Activated T-helper 1 cell treated with Interleukin-2 at 50 U/mL for 16 hours (primary cell): ENCODE data around the gene LAMB1.

Source experiments
- DNase-seq: peaks from one replicate; pipeline ENCODE4 v3.0.0-alpha.2; 2020; ENCODE audit warnings: low read depth

The LAMB1 gene

GRCh38 chr7:107998660-107999480 is 4.1 kb downstream of the LAMB1 start:
- DNase-seq: no peak

GRCh38 chr7:107998150-107998549 is 4.8 kb downstream of the LAMB1 start:
- no peak for DNase-seq

- DNase-seq: no peak
These were observed 6.7 kb downstream of the LAMB1 start for GRCh38 chr7:107996072-107996882.

- DNase-seq: no peak
These were observed 7.5 kb downstream of the LAMB1 start for GRCh38 chr7:107995184-107996071.

GRCh38 chr7:107994421-107995030 is 8.4 kb downstream of the LAMB1 start:
- no peak for DNase-seq

- no peak for DNase-seq
These were observed 9.1 kb downstream of the LAMB1 start for GRCh38 chr7:107993891-107994291.

GRCh38 chr7:107989618-107990373 is 13.2 kb downstream of the LAMB1 start:
- no peak for DNase-seq

GRCh38 chr7:107982918-107983389 is 20.0 kb downstream of the LAMB1 start:
- DNase-seq: no peak

GRCh38 chr7:107982042-107982840 is 20.7 kb downstream of the LAMB1 start:
- no peak for DNase-seq

- DNase-seq: no peak
These were observed 21.5 kb downstream of the LAMB1 start for GRCh38 chr7:107981466-107981865.

GRCh38 chr7:107980671-107981190 is 22.2 kb downstream of the LAMB1 start:
- DNase-seq: no peak

- no peak for DNase-seq
These were observed 22.8 kb downstream of the LAMB1 start for GRCh38 chr7:107980171-107980570.

GRCh38 chr7:107978815-107979408 is 24.0 kb downstream of the LAMB1 start:
- no peak for DNase-seq

GRCh38 chr7:107977048-107977447 is 25.9 kb downstream of the LAMB1 start:
- DNase-seq: no peak

GRCh38 chr7:107976620-107977019 is 26.3 kb downstream of the LAMB1 start:
- no peak for DNase-seq

GRCh38 chr7:107975394-107976013 is 27.5 kb downstream of the LAMB1 start:
- DNase-seq: no peak

GRCh38 chr7:107973861-107974260 is 29.1 kb downstream of the LAMB1 start:
- no peak for DNase-seq

GRCh38 chr7:107972941-107973376 is 30.0 kb downstream of the LAMB1 start:
- no peak for DNase-seq

- DNase-seq: no peak
These were observed 30.9 kb downstream of the LAMB1 start for GRCh38 chr7:107972075-107972482.
